GM12865 (cell line): Measurements from ENCODE around the gene MAN1B1.
"Not testable (repeated sequence)": the region's sequence is repeated elsewhere in the genome, so short reads cannot be mapped to it uniquely, and the experiment has no call there.

Source experiments
- DNase-seq: peaks from one replicate; pipeline ENCODE4 v3.0.0; 2010; ENCODE audit warnings: low read depth
- H3K4me3 ChIP-seq: 2 replicates; pipeline ENCODE4 v1.5.1; 2011; ENCODE audit warnings: mild to moderate bottlenecking, low read depth, low read length, control low read depth
- CTCF ChIP-seq: IDR thresholded peaks from 2 replicates; pipeline ENCODE4 v1.5.1; 2011; ENCODE audit warnings: low read length, control low read depth, low read depth, inconsistent platforms; ENCODE audit not compliant: insufficient read depth; ENCODE audit errors: missing control alignments

MAN1B1 gene

GRCh38 chr9:137129456-137130175 lies 42.8 kb downstream of the MAN1B1 start:
- H3K4me3 ChIP-seq: peak overlapping the region; percentile 78
- DNase-seq: peak; percentile 95
- TF ChIP-seq CTCF: no peak

GRCh38 chr9:137130176-137130755 lies 43.5 kb downstream of the MAN1B1 start:
- H3K4me3 ChIP-seq: peak overlapping the region; percentile 78
- TF ChIP-seq CTCF: no peak
- DNase-seq: no peak

GRCh38 chr9:137134191-137134590 lies 47.4 kb downstream of the MAN1B1 start:
- no peak overlapping the region for H3K4me3 ChIP-seq
- DNase-seq: no peak
- TF ChIP-seq CTCF: no peak

- not testable (repeated sequence) for H3K4me3 ChIP-seq, DNase-seq
These were observed 48.4 kb downstream of the MAN1B1 start for GRCh38 chr9:137135154-137135553.

GRCh38 chr9:137136261-137136880 lies 49.6 kb downstream of the MAN1B1 start:
- no peak for TF ChIP-seq CTCF
- H3K4me3 ChIP-seq: no peak overlapping the region
- peak; percentile 30 for DNase-seq

GRCh38 chr9:137136881-137137607 lies 50.3 kb downstream of the MAN1B1 start:
- DNase-seq: no peak
- H3K4me3 ChIP-seq: no peak overlapping the region
- TF ChIP-seq CTCF: no peak
